ENCODE data around the gene PRCD. TPM values are rescaled to one million over a fixed set of nuclear protein-coding genes. Genes with fewer than 3 reads are reported as not detected.
A peak's percentile ranks its signal among the peaks of the same experiment; 100 is the strongest.

PRCD gene
- total and polyA plus RNA-seq, 2 experiments from 2014 or later, result 0.43 to 3.4 TPM

- H2AFZ ChIP-seq, result no peak overlapping the region
- H4K20me1 ChIP-seq (ENCODE audit: insufficient read depth), result no peaks in the 10 kb centered on the region
- H3K27me3 ChIP-seq (replicated peaks; ENCODE audit: insufficient read depth), result no peaks in the 10 kb centered on the region
- in situ Hi-C loops (cut with MboI), result loop anchor here (25.0 kb wide), 1 partner anchor 95 kb away; the partner anchor contains the start of gene ST6GALNAC2
- peaks cover under 1% of the 10 kb centered on the region; the same call in 1 of the 2 replicates for H3K79me2 ChIP-seq (ENCODE audit: insufficient read depth)
- H3K36me3 ChIP-seq (ENCODE audit: low read depth), result no peaks in the 10 kb centered on the region
- H3K4me1 ChIP-seq (ENCODE audit: insufficient read depth), result peaks cover 8% of the 10 kb centered on the region; the same call in 1 of the 2 replicates
- no peaks in the 10 kb centered on the region for H3K9me2 ChIP-seq (ENCODE audit: insufficient read depth)
- DNase-seq, result no peak
- H3F3A ChIP-seq (ENCODE audit: insufficient read depth), result no peaks in the 10 kb centered on the region
- H3K4me2 ChIP-seq (ENCODE audit: unreplicated experiment), result no peak overlapping the region
- TF ChIP-seq EZH2phosphoT487 (IDR thresholded peaks at IDR 0.05; ENCODE audit: insufficient read depth, low read depth), result no peak
- no peak for TF ChIP-seq EZH2 (IDR thresholded peaks at IDR 0.05; ENCODE audit: insufficient read depth, poor library complexity, severe bottlenecking)
- H3K4me3 ChIP-seq, result no peak overlapping the region
- H3K9me3 ChIP-seq (ENCODE audit: low read depth), result no peaks in the 10 kb centered on the region
- peak overlapping the region; percentile 30; the same call in 1 of the 2 replicates for H3K9ac ChIP-seq
- WGBS, 2 experiments (ENCODE audit: low coverage in 1 of 2, low lambda C conversion rate in 2 of 2, missing lambda C conversion rate in 2 of 2), result 88 to 93% methylated on average over 9 to 11 of the region's 11 CpGs
- peak overlapping the region; percentile 12; the same call in 1 of the 2 replicates for H3K27ac ChIP-seq
Observed at GRCh38 chr17:76492123-76492988, 47.5 kb upstream of the PRCD start.

- H3K27me3 ChIP-seq (replicated peaks; ENCODE audit: insufficient read depth), result no peaks in the 10 kb centered on the region
- no peak overlapping the region for H2AFZ ChIP-seq
- H3K36me3 ChIP-seq (ENCODE audit: low read depth), result no peaks in the 10 kb centered on the region
- H3K4me2 ChIP-seq (ENCODE audit: unreplicated experiment), result no peak overlapping the region
- DNase-seq, result peak; percentile 76
- peaks cover 5% of the 10 kb centered on the region for H3K79me2 ChIP-seq (ENCODE audit: insufficient read depth)
- in situ Hi-C loops (cut with MboI), result loop anchor here (25.0 kb wide), 1 partner anchor 94 kb away; the partner anchor contains the start of gene ST6GALNAC2
- peak overlapping the region; percentile 12; the same call in 1 of the 2 replicates for H3K27ac ChIP-seq
- peak overlapping the region; percentile 30 for H3K9ac ChIP-seq
- peaks cover 8% of the 10 kb centered on the region; the same call in 1 of the 2 replicates for H3K4me1 ChIP-seq (ENCODE audit: insufficient read depth)
- H4K20me1 ChIP-seq (ENCODE audit: insufficient read depth), result no peaks in the 10 kb centered on the region
- no peaks in the 10 kb centered on the region for H3K9me2 ChIP-seq (ENCODE audit: insufficient read depth)
- TF ChIP-seq EZH2phosphoT487 (IDR thresholded peaks at IDR 0.05; ENCODE audit: insufficient read depth, low read depth), result no peak
- no peak overlapping the region for H3K4me3 ChIP-seq
- no peaks in the 10 kb centered on the region for H3K9me3 ChIP-seq (ENCODE audit: low read depth)
- 65 to 67% methylated on average over 14 to 15 of the region's 15 CpGs for WGBS, 2 experiments (ENCODE audit: low coverage in 1 of 2, low lambda C conversion rate in 2 of 2, missing lambda C conversion rate in 2 of 2)
- H3F3A ChIP-seq (ENCODE audit: insufficient read depth), result no peaks in the 10 kb centered on the region
Observed at GRCh38 chr17:76492989-76493501, 46.8 kb upstream of the PRCD start.

GRCh38 chr17:76493505-76494167, 46.2 kb upstream of the PRCD start:
- TF ChIP-seq EZH2phosphoT487 (IDR thresholded peaks at IDR 0.05; ENCODE audit: insufficient read depth, low read depth) (no peak), EZH2 (IDR thresholded peaks at IDR 0.05; ENCODE audit: insufficient read depth, poor library complexity, severe bottlenecking) (no peak)
- H2AFZ ChIP-seq, result no peak overlapping the region
- H3K27ac ChIP-seq, result 0 out of 2 replicates have a peak overlapping the region, but pooled peaks have one; percentile 12
- in situ Hi-C loops (cut with MboI), result loop anchor here (25.0 kb wide), 1 partner anchor 94 kb away; the partner anchor contains the start of gene ST6GALNAC2
- H3K79me2 ChIP-seq (ENCODE audit: insufficient read depth), result peaks cover 5% of the 10 kb centered on the region
- no peaks in the 10 kb centered on the region for H3F3A ChIP-seq (ENCODE audit: insufficient read depth)
- H3K4me1 ChIP-seq (ENCODE audit: insufficient read depth), result peaks cover 13% of the 10 kb centered on the region
- H3K4me3 ChIP-seq, result no peak overlapping the region
- H3K36me3 ChIP-seq (ENCODE audit: low read depth), result no peaks in the 10 kb centered on the region
- no peaks in the 10 kb centered on the region for H3K9me2 ChIP-seq (ENCODE audit: insufficient read depth)
- WGBS, 2 experiments (ENCODE audit: low coverage in 1 of 2, low lambda C conversion rate in 2 of 2, missing lambda C conversion rate in 2 of 2), result 82 to 85% methylated on average over 20 to 21 of the region's 21 CpGs
- H3K9me3 ChIP-seq (ENCODE audit: low read depth), result no peaks in the 10 kb centered on the region
- no peaks in the 10 kb centered on the region for H3K27me3 ChIP-seq (replicated peaks; ENCODE audit: insufficient read depth)
- DNase-seq, result no peak
- H4K20me1 ChIP-seq (ENCODE audit: insufficient read depth), result no peaks in the 10 kb centered on the region
- H3K9ac ChIP-seq, result peak overlapping the region; percentile 30; the same call in 1 of the 2 replicates
- H3K4me2 ChIP-seq (ENCODE audit: unreplicated experiment), result no peak overlapping the region

Measured in GM23248 (cell line).